Natural killer cell treated with Interleukin-12 subunit alpha and Interleukin-12 subunit beta and Interleukin-15 and Interleukin-18, amount 100 ng/mL, for 72 hours (primary cell): Measurements from ENCODE around the gene TSPAN3. TPM values are rescaled to one million over a fixed set of nuclear protein-coding genes. Genes with fewer than 3 reads are reported as not detected.

Source experiments
- ATAC-seq, 2 donors: fragments of 150-1000 bp; cut with Tn5 transposase in 1 of 2; sonication (Bioruptor Pico), chemical (Tn5 transposase) in 1 of 2; 2 replicates each; pipeline ENCODE4 v1.10.0; 2021
- DNase-seq: peaks from one replicate; pipeline ENCODE4 v3.0.0; 2022; ENCODE audit warnings: low spot score
- H3K27ac Mint-ChIP-seq, 2 donors: 1 replicate in 1 of 2; 2 replicates in 1 of 2; pipeline ENCODE4 v1.8.0; 2022; ENCODE audit warnings: mixed read lengths in 2 of 2, mild to moderate bottlenecking in 1 of 2, moderate library complexity in 1 of 2
- H3K27me3 Mint-ChIP-seq, 2 donors: 1 replicate in 1 of 2; 2 replicates in 1 of 2; pipeline ENCODE4 v1.8.0; 2022; ENCODE audit warnings: mixed read lengths in 2 of 2
- H3K36me3 Mint-ChIP-seq: one replicate; pipeline ENCODE4 v1.8.0; 2022; ENCODE audit warnings: mixed read lengths
- H3K4me1 Mint-ChIP-seq, 2 donors: 1 replicate in 1 of 2; 2 replicates in 1 of 2; pipeline ENCODE4 v1.8.0; 2022; ENCODE audit warnings: low read depth in 2 of 2, mixed read lengths in 2 of 2, mild to moderate bottlenecking in 1 of 2
- H3K4me3 Mint-ChIP-seq: one replicate; pipeline ENCODE4 v1.8.0; 2022; ENCODE audit warnings: mixed read lengths
- H3K9me3 Mint-ChIP-seq: 2 replicates; pipeline ENCODE4 v1.8.0; 2022; ENCODE audit warnings: mixed read lengths
- total RNA-seq, 2 donors: library from RNA; stranded (reverse); gene quantifications; one replicate each; pipeline ENCODE4 v1.2.3, GENCODE V29; 2022

Gene TSPAN3
- total RNA-seq, 2 donors from 2014 or later: 49.3 to 54.9 TPM

DNA sequence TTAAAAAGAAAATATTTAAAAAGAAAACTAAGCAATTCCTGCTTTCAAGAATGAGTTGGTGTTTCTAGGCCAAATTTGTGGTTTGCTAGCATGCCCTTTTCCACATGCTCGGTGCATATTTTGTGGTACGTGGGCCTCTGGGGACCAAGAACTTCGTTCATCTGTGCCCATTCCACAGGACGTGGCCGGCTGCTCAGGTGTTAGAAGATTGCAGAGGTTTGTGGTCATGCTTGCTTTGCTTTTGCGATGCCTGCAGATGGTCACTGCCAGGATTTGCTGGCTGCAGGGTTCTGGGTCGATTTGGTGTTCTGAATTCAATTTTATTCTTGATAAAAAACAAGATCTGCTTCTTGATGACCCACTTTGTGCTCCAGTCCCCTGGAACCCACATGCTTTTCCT, 68.5 kb downstream of the TSPAN3 start:
- Mint-ChIP-seq H3K36me3 (peaks cover 7% of the 10 kb centered on the region), H3K27ac (peak overlapping the region; percentile 89 to 98), H3K27me3 (no peaks in the 10 kb centered on the region), H3K9me3 (no peaks in the 10 kb centered on the region), H3K4me3 (peak overlapping the region; percentile 78), H3K4me1 (peaks cover 76 to 84% of the 10 kb centered on the region in 2 donors)
- DNase-seq (no peak), ATAC-seq (no peak)

DNA sequence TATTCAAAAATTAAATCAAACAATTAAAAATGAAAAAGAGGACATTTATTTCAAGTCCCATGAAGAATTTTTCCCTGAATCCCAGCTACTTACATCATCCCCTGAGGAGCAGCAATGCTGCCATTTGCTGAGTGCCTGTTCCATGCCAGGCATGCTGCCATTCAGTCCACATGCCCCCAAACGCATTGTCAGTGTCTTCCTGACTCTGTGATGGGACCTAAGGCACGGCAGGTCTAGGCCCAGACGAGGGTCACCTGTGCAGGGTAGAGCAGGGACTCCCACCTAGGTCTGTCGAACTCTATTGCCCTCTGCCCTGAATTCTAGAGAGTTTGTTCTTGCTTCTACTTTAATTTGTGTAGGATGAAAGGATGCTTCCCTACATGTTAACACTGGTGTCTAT, 68.9 kb downstream of the TSPAN3 start:
- no peaks in the 10 kb centered on the region for H3K9me3 Mint-ChIP-seq
- no peak for ATAC-seq

DNA sequence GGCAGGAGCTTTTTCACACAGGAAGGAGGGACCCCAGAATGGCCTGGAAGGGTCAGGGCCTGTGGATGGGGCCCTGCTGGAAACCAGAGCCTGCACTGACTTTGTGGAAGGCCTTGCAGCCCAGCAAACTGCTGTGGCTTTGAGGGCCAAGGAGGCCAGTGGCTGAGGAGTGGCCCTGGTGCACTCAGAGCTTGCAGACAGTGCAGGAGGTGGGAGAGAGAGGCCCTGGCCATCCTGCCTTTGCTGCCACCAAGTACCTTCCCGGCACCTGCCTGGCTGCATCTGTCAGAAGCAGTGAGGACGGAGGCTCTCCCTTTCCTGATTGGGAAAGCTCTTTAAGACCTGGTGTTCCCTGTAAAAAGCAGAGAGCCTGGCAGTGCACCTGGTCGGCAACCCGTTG, 69.6 kb downstream of the TSPAN3 start:
- no peaks in the 10 kb centered on the region for H3K9me3 Mint-ChIP-seq

More for the DNA sequence above, 68.9 kb downstream of the TSPAN3 start:
- peaks cover 77 to 88% of the 10 kb centered on the region in 2 donors for H3K4me1 Mint-ChIP-seq
- DNase-seq: no peak
- peak overlapping the region; percentile 78 for H3K4me3 Mint-ChIP-seq
- H3K27me3 Mint-ChIP-seq: no peaks in the 10 kb centered on the region
- peak overlapping the region; percentile 89 to 98 for H3K27ac Mint-ChIP-seq
- H3K36me3 Mint-ChIP-seq: peaks cover 7% of the 10 kb centered on the region

DNA sequence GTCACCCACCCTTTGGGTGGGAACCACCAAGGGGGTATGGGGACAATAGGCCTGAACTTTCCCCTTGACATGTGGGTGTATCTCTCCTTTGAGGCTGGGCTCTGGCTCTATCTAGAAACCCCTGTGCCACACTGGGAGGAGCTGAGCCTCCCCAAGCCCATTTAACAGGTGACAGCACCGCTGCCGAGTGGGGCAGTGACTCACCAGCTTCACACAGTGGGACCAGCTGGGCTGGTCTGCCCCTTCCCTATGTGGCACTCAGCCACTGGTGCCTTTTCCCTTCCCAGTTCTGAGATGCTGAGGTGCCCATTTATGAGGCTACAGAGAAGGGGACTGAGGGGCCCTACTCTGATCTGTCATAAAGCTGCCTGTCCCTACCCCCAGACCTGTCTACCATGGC, 70.9 kb downstream of the TSPAN3 start:
- Mint-ChIP-seq H3K36me3 (peaks cover 7% of the 10 kb centered on the region), H3K4me3 (peak overlapping the region; percentile 38), H3K27ac (peak overlapping the region in 1 of 2 donors; percentile 98), H3K9me3 (no peaks in the 10 kb centered on the region), H3K4me1 (peaks cover 71 to 84% of the 10 kb centered on the region in 2 donors), H3K27me3 (no peaks in the 10 kb centered on the region)
- ATAC-seq (no peak), DNase-seq (no peak)

More for the DNA sequence above, 69.6 kb downstream of the TSPAN3 start:
- Mint-ChIP-seq H3K4me1 (peaks cover 72 to 87% of the 10 kb centered on the region in 2 donors), H3K27me3 (no peaks in the 10 kb centered on the region), H3K27ac (peak overlapping the region; percentile 89 to 98), H3K36me3 (peaks cover 7% of the 10 kb centered on the region), H3K4me3 (peak overlapping the region; percentile 64)
- DNase-seq: no peak
- ATAC-seq: no peak

DNA sequence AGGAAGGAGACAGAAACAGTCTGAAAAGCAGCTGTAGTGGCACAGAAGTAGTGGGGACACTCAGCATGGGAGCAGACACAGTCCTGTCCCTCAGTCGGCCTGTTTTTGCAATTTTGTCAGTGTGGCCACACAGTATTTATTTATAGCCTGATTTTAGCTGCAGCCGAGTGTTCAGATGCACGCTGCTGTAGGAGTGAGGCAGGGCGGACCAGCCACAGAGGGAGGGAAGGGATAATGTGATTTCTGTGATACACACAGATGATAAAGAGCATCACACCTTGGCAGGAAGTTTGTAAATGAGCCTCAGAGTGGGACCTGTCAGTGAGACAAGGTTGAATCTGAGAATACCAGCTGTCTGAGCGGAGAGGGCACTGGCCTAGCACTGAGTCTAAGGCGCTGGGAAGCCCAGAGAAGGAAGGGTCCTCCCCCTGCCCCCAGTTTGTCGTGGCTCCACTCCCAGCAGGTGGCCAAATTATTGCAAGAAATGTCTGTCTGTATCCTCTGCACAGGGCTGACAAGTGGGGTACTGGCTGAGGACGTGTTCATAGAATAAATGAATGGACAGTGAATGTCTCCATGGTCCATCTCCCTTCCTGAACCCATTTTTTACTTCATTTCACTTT, 72.1 kb downstream of the TSPAN3 start:
- no peak for DNase-seq

DNA sequence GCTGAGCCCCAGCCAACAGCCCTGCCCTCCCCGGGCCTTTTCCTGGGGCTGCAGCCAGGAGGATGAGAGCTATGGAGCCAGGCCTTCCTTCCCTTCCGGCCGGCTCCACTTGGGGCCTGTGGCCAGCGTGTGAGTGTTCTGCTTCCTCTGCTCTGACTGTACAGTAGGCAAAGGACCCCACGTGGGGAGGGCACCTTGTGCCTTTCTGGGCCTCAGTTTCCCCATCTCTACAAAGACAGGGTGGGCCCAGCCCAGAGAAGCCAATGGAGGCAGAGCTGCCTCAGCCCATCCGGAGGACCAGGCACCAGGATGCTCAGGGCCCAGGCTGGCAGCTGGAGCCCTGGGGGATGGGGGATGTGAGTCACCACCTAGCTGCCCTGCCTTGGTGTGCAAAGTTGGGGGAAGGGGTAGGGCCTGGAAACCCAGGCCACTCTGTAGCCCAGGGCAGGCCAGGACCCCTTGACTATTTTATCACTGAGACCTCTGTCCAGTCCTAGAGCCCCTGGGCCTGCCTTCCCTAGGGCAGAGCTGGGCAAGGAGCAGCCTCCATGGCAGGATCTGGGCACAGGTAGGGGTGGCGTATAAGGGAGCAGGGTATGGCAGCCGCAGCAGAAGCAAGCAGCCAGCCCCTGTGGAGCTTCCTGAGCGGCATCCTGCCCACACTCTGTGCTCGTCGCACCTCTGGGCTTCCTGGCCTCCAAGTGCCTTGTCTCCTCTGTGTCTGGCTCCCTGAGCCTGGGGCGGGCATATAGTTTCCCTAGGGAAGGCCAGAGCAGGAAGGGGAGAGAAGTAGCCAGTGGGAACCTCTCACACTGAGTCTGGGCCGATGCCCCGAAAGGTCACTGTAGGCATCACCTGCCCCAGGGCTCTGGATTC, 74.1 kb downstream of the TSPAN3 start:
- Mint-ChIP-seq H3K4me1 (peaks cover 52 to 72% of the 10 kb centered on the region in 2 donors), H3K4me3 (peak overlapping the region; percentile 94), H3K27ac (peak overlapping the region; percentile 92 to 98), H3K27me3 (no peaks in the 10 kb centered on the region), H3K9me3 (no peaks in the 10 kb centered on the region), H3K36me3 (no peaks in the 10 kb centered on the region)
- ATAC-seq (peak; percentile 55 to 60), DNase-seq (peak; percentile 73)

More for the DNA sequence above, 72.1 kb downstream of the TSPAN3 start:
- Mint-ChIP-seq H3K4me1 (peaks cover 66 to 83% of the 10 kb centered on the region in 2 donors), H3K27ac (peak overlapping the region; percentile 92 to 98), H3K36me3 (no peaks in the 10 kb centered on the region), H3K27me3 (no peaks in the 10 kb centered on the region), H3K9me3 (no peaks in the 10 kb centered on the region), H3K4me3 (peak overlapping the region; percentile 94)
- ATAC-seq: peak in 1 of 2 donors; percentile 2

DNA sequence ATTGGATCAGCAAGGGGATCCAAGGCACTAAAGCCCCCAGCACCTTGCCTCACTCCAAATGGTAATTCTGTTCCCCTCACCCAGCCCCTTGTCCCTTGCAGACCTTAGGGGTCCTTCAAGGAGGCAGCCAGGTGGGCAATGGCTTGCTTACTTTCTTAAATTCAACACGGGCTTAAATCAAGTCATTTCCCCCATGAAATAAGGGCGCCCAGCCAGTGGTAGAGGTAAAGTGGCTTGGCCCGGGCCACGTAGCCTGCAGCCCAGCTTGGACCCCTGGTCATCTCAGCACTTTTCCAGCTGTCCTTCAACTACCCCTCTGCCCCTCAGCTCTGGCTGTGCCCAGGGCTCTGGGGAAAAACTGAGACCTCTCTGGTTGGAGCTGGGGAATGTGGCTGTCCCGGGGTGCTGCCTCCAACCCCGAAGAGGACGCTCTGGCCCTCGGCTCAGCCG, 74.8 kb downstream of the TSPAN3 start:
- Mint-ChIP-seq H3K27me3 (no peaks in the 10 kb centered on the region), H3K27ac (peak overlapping the region; percentile 92 to 98), H3K4me1 (peaks cover 46 to 65% of the 10 kb centered on the region in 2 donors), H3K4me3 (peak overlapping the region; percentile 94), H3K36me3 (no peaks in the 10 kb centered on the region), H3K9me3 (no peaks in the 10 kb centered on the region)
- ATAC-seq (no peak), DNase-seq (peak; percentile 20)

DNA sequence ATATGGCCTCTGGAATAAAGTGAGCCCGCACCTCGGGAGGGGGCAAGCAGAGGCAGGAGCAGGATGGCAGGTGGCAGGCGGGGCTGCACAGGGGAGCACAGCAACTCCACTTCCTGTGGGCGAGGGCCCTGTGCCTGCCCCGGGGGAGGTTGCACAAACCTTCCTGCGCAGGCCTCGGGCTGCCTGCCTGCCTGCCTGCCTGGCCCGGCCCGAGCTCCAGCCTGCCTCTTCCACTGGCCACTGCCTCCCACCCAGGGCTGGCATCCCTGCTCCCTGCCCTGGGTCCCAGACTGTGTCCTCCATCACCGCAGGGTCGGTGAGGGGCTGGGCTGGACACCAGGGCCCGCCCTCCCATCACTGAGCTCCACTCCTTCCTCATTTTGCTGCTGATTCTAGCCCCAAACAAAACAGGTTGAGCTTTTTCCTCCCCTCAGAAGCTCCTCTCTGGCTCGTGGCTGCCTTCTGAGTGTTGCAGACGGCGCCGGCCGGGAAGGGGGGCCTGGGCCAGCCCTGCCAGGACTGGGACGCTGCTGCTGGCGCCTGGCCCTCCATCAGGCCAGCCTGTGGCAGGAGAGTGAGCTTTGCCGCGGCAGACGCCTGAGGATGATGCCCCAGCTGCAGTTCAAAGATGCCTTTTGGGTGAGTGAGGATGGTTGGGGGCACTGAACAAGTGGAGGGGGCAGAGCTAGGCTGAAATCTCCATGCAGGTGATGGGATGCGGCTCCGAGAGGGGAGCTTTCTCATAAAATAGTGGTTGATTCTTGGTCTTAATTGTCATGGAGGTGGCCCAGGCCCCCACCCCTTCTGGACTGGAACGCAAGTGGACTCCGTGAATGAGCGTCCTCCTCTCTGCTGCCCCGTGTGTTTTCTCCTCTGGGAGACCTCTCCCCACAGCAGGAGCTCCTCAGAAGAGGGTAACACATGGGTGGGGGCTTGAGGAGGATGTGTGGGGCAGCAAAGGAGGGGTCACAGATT, 75.7 kb downstream of the TSPAN3 start, which contains the start of gene PSTPIP1:
Gene PSTPIP1, plus strand, starts transcription at position 156 of the 975 bp plus-strand sequence. Its CDS starts 448 bp downstream, at position 604.
- Mint-ChIP-seq H3K27me3 (no peaks in the 10 kb centered on the region), H3K4me1 (peaks cover 45 to 57% of the 10 kb centered on the region in 2 donors), H3K4me3 (peak within 1 kb of the TSS; percentile 94), H3K36me3 (no peaks in the 10 kb centered on the region), H3K9me3 (no peaks in the 10 kb centered on the region), H3K27ac (peak within 1 kb of the TSS; percentile 92 to 98)
- DNase-seq: peak; percentile 83
- ATAC-seq: peak; percentile 82 to 83

DNA sequence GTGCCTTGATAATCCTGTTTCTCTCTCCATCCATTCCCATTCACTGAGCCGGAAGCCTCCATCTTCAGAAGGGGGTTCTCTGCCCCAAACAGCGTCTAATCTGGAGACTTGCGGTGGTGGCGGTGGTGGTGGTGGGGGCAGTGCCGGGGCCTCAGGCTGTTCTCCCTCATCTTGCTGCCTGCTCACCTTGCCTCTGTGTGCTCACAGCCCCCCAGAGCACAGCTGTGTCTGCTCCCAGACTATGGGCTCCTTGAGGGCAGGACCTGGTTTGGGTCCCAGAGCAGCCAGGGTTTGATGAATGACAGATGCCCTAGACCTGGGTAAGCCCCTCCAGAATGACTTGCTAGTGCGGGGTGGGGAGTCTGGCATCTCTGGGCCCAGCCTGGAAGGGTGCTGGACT, 76.4 kb downstream of the TSPAN3 start:
- peak overlapping the region; percentile 92 to 98 for H3K27ac Mint-ChIP-seq
- peaks cover 44 to 49% of the 10 kb centered on the region in 2 donors for H3K4me1 Mint-ChIP-seq
- peak; percentile 32 for DNase-seq
- H3K9me3 Mint-ChIP-seq: no peaks in the 10 kb centered on the region
- H3K4me3 Mint-ChIP-seq: peak overlapping the region; percentile 94
- ATAC-seq: peak in 1 of 2 donors; percentile 0
- no peaks in the 10 kb centered on the region for H3K36me3 Mint-ChIP-seq
- no peaks in the 10 kb centered on the region for H3K27me3 Mint-ChIP-seq

DNA sequence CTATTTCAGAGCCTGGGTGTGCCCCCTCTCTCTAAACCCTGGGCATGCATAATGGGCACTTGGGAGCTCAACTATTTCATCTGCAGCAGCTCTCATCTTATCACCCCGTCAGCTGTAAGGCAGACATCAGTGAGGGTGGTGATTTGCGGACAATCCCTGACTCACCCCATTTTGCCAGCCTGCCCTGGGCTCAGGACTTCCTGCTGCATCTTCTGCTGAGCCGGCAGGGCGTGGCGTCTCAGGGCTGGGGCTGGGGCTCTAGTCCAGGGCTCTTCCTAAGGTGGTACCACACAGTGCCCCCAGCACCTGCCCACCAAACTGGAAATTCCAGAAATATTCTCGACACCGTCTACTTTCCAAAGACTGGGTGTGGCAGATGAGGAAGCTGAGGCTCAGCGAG, 76.9 kb downstream of the TSPAN3 start:
- DNase-seq: peak; percentile 62
- peak overlapping the region; percentile 92 to 98 for H3K27ac Mint-ChIP-seq
- H3K9me3 Mint-ChIP-seq: no peaks in the 10 kb centered on the region
- H3K36me3 Mint-ChIP-seq: no peaks in the 10 kb centered on the region
- H3K4me3 Mint-ChIP-seq: peak overlapping the region; percentile 94
- H3K4me1 Mint-ChIP-seq: peaks cover 43 to 47% of the 10 kb centered on the region in 2 donors
- peak in 1 of 2 donors; percentile 49 for ATAC-seq
- H3K27me3 Mint-ChIP-seq: no peaks in the 10 kb centered on the region

DNA sequence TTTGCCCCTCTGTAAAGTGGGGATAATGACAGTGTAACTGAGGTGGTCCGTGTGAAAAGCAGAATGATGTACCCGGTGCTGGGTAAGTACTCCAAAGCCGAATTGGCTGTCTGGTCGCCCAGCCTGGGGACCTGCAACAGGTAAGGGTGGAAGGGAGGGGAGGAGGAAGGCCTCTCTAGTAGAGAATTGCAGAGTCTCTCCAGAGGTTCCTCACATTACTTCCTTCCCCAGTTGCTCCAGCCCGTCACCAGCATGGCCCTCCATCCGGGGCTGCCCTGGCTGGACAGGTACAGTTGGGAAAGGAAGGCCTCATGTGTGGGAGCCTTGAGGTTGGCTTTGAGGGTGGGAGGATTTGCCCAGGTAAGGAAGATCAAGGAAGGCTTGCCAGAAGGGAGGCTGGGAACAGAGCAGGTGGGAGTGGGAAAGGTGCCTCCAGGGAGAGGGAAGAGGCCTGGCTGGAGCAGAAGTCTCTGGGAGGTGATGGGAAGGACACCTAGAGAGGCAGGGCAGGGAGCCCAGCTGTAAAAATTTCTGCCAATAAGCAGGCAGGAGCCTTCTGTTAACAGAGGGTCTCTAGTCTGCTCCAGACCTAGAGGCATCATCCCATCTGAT, 77.7 kb downstream of the TSPAN3 start:
- no peaks in the 10 kb centered on the region for H3K36me3 Mint-ChIP-seq
- no peaks in the 10 kb centered on the region for H3K9me3 Mint-ChIP-seq
- H3K4me1 Mint-ChIP-seq: peaks cover 42 to 47% of the 10 kb centered on the region in 2 donors
- H3K4me3 Mint-ChIP-seq: peak overlapping the region; percentile 5
- ATAC-seq (no peak), DNase-seq (no peak)
- H3K27ac Mint-ChIP-seq: peak overlapping the region; percentile 92 to 98
- no peaks in the 10 kb centered on the region for H3K27me3 Mint-ChIP-seq

DNA sequence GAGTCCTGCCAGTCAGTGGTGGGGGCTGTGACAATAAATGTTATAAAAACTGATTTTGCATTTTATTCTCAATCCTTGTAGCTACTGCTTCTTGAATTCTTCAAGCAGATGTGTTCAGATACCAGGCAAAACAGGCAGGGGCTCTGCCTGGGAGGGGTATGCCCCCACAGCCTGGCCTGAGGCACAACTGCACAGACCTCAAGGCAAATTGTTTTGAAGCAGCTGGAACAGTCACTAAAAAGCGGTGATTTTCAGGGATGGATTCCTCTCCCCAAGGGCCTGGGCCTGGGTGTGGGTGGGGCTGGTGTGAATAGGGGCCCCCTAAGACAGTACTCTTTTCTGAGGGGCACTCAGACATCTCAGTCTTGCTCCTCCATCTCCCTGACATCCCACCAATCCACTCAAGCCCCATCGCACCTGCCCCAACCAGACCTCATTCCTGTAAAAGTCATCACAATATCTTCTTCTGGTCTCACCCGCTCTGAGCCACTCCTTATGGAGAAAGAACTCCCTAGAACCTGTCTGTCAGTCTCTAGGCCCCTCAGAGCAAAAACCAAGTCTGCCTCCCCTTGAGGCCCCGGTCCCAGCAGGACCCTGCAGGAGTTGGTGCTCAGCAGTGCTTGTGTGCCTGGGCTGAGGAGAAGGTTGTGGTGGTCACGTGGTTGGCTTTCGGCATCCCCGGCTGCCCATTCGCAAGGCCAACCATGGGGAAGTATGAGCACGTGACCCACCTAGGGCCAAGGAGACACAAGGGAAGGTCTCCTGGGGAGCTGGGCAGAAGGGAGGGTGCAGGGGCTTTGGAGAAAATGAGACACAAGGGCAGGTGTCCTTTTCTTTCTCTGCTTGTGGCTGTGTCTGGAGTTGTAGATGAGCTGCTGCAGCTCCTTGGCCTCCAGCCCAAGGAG, 78.9 kb downstream of the TSPAN3 start:
- no peaks in the 10 kb centered on the region for H3K36me3 Mint-ChIP-seq
- peaks cover 31 to 48% of the 10 kb centered on the region in 2 donors for H3K4me1 Mint-ChIP-seq
- ATAC-seq (no peak), DNase-seq (no peak)
- peak overlapping the region; percentile 92 to 98 for H3K27ac Mint-ChIP-seq
- no peak overlapping the region for H3K4me3 Mint-ChIP-seq
- H3K27me3 Mint-ChIP-seq: no peaks in the 10 kb centered on the region
- H3K9me3 Mint-ChIP-seq: no peaks in the 10 kb centered on the region
